K562 (cell line): ENCODE data around the gene HSDL2. TPM values are rescaled to one million over a fixed set of nuclear protein-coding genes. Genes with fewer than 3 reads are reported as not detected.

Source experiments
- CUX1 ChIP-seq: fragments of 200-800 bp; sonication (Bioruptor generic); IDR thresholded peaks from 2 replicates; pipeline ENCODE4 v1.6.1; 2016; ENCODE audit warnings: missing genetic modification characterization, missing compliant biosample characterization
- HEY1 ChIP-seq: fragments of 250-450 bp; sonication (Bioruptor Pico); IDR thresholded peaks from 2 replicates; pipeline ENCODE4 v1.5.0; 2020; ENCODE audit warnings: mild to moderate bottlenecking, moderate library complexity, borderline replicate concordance
- MAFG ChIP-seq: fragments of 450-650 bp; conservative IDR thresholded peaks from 2 replicates; pipeline ENCODE4 v1.6.1; 2016; ENCODE audit warnings: missing genetic modification characterization, missing compliant biosample characterization
- MAFK ChIP-seq: IDR thresholded peaks from 2 replicates; pipeline ENCODE4 v1.6.1; 2011; ENCODE audit warnings: low read length, improper control_type of control experiment
- SRSF7 ChIP-seq: fragments of 200-400 bp; formaldehyde crosslinking; optimal IDR thresholded peaks from 2 replicates; pipeline ENCODE3; 2017; ENCODE audit warnings: mild to moderate bottlenecking, low read depth, low read length
- THAP12 ChIP-seq: fragments of 250-450 bp; sonication (Bioruptor Pico); IDR thresholded peaks from 2 replicates; pipeline ENCODE4 v1.9.0; 2021; ENCODE audit warnings: mild to moderate bottlenecking, inconsistent platforms
- polyA plus RNA-seq, 8 experiments: library from polyadenylated mRNA; depleted of rRNA in 4 of 8; stranded (reverse) in 5 of 8; unstranded in 3 of 8; fragments of >200 nt; fragmentation: Nextera tagmentation in 2 of 8; fragmentation: Illumina TruSeq in 1 of 8; extraction: Ambion mirVana in 2 of 8; extraction: Trizol in 1 of 8; gene quantifications; 2 replicates each; pipeline versions ENCODE4 v1.2.1 to v1.2.3, GENCODE V29; 2011 to 2014; ENCODE audit warnings: inconsistent platforms in 1 of 8, missing spikeins in 1 of 8
- total RNA-seq, 7 experiments: library from RNA; depleted of rRNA in 6 of 7; stranded (reverse); fragments of >200 nt in 6 of 7; fragmentation: Illumina TruSeq in 2 of 7; extraction: Trizol in 2 of 7; gene quantifications; 2 replicates each; pipeline versions ENCODE4 v1.2.1 to v1.2.3, GENCODE V29; 2011 to 2021; ENCODE audit warnings: low replicate concordance in 1 of 7
- TF ChIP-seq, protein P1 (sequence below): fragments of 450-650 bp; IDR thresholded peaks from 2 replicates; pipeline ENCODE4 v1.6.1; 2016; ENCODE audit warnings: mild to moderate bottlenecking, moderate library complexity
- TF ChIP-seq, protein P2 (sequence below): sonication (generic); formaldehyde crosslinking; IDR thresholded peaks from 2 replicates; pipeline ENCODE4 v1.9.0; 2022; ENCODE audit warnings: mild to moderate bottlenecking, missing genetic modification reagents

The HSDL2 gene
- total and polyA plus RNA-seq, 9 of the 15 experiments (the other 6 are each of a cell fraction or from before 2014, with no cell fraction given): 22.8 to 74.1 (median 35.6) TPM

DNA sequence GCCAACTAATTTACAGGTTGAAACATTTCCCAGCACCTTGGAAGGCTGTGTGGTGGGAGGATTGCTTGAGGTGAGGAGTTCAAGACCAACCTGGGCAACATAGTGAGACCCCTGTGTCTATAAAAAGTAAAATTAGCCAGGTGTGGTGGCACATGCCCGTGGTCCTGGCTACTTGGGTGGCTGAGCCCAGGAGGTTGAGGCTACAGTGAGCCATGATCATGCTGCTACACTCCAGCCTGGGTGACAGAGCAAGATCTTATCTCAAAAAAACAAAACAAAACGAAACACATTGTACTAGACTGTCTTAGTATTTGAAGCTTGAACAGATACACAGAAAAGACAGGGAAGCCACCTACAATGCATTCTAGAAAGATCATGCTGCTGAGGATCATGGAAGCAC is 2.8 kb upstream of the HSDL2 start (continued):
- TF ChIP-seq, protein P1, sequence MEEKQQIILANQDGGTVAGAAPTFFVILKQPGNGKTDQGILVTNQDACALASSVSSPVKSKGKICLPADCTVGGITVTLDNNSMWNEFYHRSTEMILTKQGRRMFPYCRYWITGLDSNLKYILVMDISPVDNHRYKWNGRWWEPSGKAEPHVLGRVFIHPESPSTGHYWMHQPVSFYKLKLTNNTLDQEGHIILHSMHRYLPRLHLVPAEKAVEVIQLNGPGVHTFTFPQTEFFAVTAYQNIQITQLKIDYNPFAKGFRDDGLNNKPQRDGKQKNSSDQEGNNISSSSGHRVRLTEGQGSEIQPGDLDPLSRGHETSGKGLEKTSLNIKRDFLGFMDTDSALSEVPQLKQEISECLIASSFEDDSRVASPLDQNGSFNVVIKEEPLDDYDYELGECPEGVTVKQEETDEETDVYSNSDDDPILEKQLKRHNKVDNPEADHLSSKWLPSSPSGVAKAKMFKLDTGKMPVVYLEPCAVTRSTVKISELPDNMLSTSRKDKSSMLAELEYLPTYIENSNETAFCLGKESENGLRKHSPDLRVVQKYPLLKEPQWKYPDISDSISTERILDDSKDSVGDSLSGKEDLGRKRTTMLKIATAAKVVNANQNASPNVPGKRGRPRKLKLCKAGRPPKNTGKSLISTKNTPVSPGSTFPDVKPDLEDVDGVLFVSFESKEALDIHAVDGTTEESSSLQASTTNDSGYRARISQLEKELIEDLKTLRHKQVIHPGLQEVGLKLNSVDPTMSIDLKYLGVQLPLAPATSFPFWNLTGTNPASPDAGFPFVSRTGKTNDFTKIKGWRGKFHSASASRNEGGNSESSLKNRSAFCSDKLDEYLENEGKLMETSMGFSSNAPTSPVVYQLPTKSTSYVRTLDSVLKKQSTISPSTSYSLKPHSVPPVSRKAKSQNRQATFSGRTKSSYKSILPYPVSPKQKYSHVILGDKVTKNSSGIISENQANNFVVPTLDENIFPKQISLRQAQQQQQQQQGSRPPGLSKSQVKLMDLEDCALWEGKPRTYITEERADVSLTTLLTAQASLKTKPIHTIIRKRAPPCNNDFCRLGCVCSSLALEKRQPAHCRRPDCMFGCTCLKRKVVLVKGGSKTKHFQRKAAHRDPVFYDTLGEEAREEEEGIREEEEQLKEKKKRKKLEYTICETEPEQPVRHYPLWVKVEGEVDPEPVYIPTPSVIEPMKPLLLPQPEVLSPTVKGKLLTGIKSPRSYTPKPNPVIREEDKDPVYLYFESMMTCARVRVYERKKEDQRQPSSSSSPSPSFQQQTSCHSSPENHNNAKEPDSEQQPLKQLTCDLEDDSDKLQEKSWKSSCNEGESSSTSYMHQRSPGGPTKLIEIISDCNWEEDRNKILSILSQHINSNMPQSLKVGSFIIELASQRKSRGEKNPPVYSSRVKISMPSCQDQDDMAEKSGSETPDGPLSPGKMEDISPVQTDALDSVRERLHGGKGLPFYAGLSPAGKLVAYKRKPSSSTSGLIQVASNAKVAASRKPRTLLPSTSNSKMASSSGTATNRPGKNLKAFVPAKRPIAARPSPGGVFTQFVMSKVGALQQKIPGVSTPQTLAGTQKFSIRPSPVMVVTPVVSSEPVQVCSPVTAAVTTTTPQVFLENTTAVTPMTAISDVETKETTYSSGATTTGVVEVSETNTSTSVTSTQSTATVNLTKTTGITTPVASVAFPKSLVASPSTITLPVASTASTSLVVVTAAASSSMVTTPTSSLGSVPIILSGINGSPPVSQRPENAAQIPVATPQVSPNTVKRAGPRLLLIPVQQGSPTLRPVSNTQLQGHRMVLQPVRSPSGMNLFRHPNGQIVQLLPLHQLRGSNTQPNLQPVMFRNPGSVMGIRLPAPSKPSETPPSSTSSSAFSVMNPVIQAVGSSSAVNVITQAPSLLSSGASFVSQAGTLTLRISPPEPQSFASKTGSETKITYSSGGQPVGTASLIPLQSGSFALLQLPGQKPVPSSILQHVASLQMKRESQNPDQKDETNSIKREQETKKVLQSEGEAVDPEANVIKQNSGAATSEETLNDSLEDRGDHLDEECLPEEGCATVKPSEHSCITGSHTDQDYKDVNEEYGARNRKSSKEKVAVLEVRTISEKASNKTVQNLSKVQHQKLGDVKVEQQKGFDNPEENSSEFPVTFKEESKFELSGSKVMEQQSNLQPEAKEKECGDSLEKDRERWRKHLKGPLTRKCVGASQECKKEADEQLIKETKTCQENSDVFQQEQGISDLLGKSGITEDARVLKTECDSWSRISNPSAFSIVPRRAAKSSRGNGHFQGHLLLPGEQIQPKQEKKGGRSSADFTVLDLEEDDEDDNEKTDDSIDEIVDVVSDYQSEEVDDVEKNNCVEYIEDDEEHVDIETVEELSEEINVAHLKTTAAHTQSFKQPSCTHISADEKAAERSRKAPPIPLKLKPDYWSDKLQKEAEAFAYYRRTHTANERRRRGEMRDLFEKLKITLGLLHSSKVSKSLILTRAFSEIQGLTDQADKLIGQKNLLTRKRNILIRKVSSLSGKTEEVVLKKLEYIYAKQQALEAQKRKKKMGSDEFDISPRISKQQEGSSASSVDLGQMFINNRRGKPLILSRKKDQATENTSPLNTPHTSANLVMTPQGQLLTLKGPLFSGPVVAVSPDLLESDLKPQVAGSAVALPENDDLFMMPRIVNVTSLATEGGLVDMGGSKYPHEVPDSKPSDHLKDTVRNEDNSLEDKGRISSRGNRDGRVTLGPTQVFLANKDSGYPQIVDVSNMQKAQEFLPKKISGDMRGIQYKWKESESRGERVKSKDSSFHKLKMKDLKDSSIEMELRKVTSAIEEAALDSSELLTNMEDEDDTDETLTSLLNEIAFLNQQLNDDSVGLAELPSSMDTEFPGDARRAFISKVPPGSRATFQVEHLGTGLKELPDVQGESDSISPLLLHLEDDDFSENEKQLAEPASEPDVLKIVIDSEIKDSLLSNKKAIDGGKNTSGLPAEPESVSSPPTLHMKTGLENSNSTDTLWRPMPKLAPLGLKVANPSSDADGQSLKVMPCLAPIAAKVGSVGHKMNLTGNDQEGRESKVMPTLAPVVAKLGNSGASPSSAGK: peak; percentile 85
- TF ChIP-seq HEY1: no peak
- peak; percentile 52; the same call in 1 of the 2 replicates for TF ChIP-seq MAFK
- TF ChIP-seq THAP12 (CRISPR knock-in tag): no peak
- no peak for TF ChIP-seq CUX1 (CRISPR knock-in tag)
- TF ChIP-seq, protein P2, sequence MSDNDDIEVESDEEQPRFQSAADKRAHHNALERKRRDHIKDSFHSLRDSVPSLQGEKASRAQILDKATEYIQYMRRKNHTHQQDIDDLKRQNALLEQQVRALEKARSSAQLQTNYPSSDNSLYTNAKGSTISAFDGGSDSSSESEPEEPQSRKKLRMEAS (CRISPR knock-in tag): peak; percentile 23; the same call in 1 of the 2 replicates
- TF ChIP-seq SRSF7: no peak
- peak; percentile 83 for TF ChIP-seq MAFG (tag)
